ENCODE measurements around the gene PLEKHO1.
A peak's percentile ranks its signal among the peaks of the same experiment; 100 is the strongest.
"Not testable (repeated sequence)": the region's sequence is repeated elsewhere in the genome, so short reads cannot be mapped to it uniquely, and the experiment has no call there.

The PLEKHO1 gene

GRCh38 chr1:150173141-150173585 is 23.4 kb downstream of the PLEKHO1 start:
- no peak for DNase-seq (ENCODE audit: low spot score)

- no peak for DNase-seq (ENCODE audit: low spot score)
These were observed 26.9 kb downstream of the PLEKHO1 start for GRCh38 chr1:150176593-150176992.

GRCh38 chr1:150178548-150178947 is 28.8 kb downstream of the PLEKHO1 start:
- no peak for DNase-seq (ENCODE audit: low spot score)

GRCh38 chr1:150179867-150180266 is 30.2 kb downstream of the PLEKHO1 start:
- no peak for DNase-seq (ENCODE audit: low spot score)

- DNase-seq (ENCODE audit: low spot score): no peak
These were observed 30.8 kb downstream of the PLEKHO1 start for GRCh38 chr1:150180474-150180873.

- DNase-seq (ENCODE audit: low spot score): no peak
These were observed 32.5 kb downstream of the PLEKHO1 start for GRCh38 chr1:150182247-150182646.

- no peak for DNase-seq (ENCODE audit: low spot score)
These were observed 33.3 kb downstream of the PLEKHO1 start for GRCh38 chr1:150183061-150183460.

GRCh38 chr1:150185481-150185880 is 35.8 kb downstream of the PLEKHO1 start:
- DNase-seq (ENCODE audit: low spot score): no peak

GRCh38 chr1:150186438-150186788 is 36.7 kb downstream of the PLEKHO1 start:
- DNase-seq (ENCODE audit: low spot score): not testable (repeated sequence)

GRCh38 chr1:150186789-150187559 is 37.3 kb downstream of the PLEKHO1 start:
- DNase-seq (ENCODE audit: low spot score): peak; percentile 67

GRCh38 chr1:150187560-150187931 is 37.8 kb downstream of the PLEKHO1 start:
- no peak for DNase-seq (ENCODE audit: low spot score)

- DNase-seq (ENCODE audit: low spot score): peak; percentile 78
These were observed 42.3 kb downstream of the PLEKHO1 start for GRCh38 chr1:150192012-150192411.

- peak; percentile 52 for DNase-seq (ENCODE audit: low spot score)
These were observed 44.8 kb downstream of the PLEKHO1 start for GRCh38 chr1:150194381-150195031.

- no peak for DNase-seq (ENCODE audit: low spot score)
These were observed 46.7 kb downstream of the PLEKHO1 start for GRCh38 chr1:150196417-150196816.

- DNase-seq (ENCODE audit: low spot score): no peak
These were observed 57.7 kb downstream of the PLEKHO1 start for GRCh38 chr1:150207281-150207971.

GRCh38 chr1:150208460-150208859 is 58.7 kb downstream of the PLEKHO1 start:
- not testable (repeated sequence) for DNase-seq (ENCODE audit: low spot score)

Data from GM03348 (cell line).